Fibroblast of mammary gland (primary cell): Measurements from ENCODE around the gene PTPRS.

Source experiments
- DNase-seq: peaks from one replicate; pipeline ENCODE4 v3.0.0-alpha.2; 2010; ENCODE audit warnings: low read depth
- H3K4me3 ChIP-seq: 2 replicates; pipeline ENCODE4 v1.5.1; 2011; ENCODE audit warnings: low read depth, mild to moderate bottlenecking, low read length, moderate library complexity; ENCODE audit not compliant: control insufficient read depth
- TF ChIP-seq, protein P1 (sequence below): conservative IDR thresholded peaks from 2 replicates; pipeline ENCODE4 v1.5.1; 2011; ENCODE audit warnings: low read depth, low read length, inconsistent platforms; ENCODE audit not compliant: control insufficient read depth, insufficient read depth

The PTPRS gene

DNA sequence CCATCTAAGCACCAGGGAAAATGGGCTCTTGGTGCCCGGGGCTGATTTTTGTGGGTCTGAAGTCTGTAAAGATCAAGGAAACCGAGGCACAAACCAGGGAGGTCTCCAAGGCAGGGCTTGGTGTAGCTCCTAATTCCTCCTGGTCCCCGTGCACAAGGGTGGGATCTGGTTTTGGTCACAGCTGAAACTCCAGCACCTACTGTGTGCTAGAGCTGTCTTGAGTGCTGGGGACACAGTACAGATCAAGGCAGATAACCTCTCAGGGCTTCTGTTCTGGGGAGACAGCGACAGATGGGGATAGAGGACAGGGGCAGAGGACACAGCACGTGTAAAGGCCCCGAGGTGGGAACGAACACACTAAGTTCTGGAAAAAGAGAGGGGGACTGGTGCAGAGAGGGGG lies 37.4 kb downstream of the PTPRS start:
- TF ChIP-seq, protein P1, sequence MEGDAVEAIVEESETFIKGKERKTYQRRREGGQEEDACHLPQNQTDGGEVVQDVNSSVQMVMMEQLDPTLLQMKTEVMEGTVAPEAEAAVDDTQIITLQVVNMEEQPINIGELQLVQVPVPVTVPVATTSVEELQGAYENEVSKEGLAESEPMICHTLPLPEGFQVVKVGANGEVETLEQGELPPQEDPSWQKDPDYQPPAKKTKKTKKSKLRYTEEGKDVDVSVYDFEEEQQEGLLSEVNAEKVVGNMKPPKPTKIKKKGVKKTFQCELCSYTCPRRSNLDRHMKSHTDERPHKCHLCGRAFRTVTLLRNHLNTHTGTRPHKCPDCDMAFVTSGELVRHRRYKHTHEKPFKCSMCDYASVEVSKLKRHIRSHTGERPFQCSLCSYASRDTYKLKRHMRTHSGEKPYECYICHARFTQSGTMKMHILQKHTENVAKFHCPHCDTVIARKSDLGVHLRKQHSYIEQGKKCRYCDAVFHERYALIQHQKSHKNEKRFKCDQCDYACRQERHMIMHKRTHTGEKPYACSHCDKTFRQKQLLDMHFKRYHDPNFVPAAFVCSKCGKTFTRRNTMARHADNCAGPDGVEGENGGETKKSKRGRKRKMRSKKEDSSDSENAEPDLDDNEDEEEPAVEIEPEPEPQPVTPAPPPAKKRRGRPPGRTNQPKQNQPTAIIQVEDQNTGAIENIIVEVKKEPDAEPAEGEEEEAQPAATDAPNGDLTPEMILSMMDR, result no peak
- no peak for DNase-seq
- H3K4me3 ChIP-seq, result no peak overlapping the region

DNA sequence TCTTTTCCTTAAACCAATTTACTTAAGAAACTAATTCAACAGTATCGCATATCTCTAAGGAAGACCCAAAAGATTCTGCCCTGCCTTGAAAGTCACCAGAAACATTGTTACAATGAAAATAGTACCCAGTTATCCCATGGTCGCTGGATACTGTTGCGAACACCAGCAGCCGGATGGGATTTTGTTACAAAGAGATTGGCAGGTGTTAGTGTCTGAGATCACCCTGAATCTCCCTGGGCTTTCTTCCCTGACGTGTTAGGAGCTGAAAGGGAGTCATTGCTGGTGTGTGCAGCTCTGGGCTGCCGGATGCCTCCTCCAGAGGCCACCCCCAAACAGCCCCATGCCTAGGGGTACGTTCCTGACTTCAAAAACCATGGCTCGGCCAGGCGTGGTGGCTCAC lies 38.2 kb downstream of the PTPRS start:
- DNase-seq, result no peak
- no peak overlapping the region for H3K4me3 ChIP-seq
- TF ChIP-seq, protein P1, result no peak

DNA sequence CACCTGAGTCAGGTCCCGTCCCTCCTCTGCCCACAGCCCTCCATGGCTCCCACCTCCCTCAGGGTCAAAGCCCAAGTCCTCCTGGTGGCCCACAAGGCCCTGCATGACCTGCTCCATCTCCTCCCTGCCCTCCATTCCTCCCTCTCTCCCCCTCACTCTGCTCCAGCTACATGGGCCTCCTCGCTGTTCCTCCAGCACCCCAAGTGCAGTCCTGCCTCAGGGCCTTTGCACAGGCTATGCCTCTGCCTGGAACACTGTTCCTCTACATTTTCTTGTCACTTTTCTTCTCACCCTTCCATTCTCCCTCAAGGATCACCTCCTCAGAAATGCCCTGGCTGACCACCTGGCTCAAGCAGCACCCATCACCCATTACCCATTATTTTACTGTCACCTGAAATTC lies 41.5 kb downstream of the PTPRS start:
- TF ChIP-seq, protein P1, result no peak
- H3K4me3 ChIP-seq, result no peak overlapping the region
- DNase-seq, result no peak

DNA sequence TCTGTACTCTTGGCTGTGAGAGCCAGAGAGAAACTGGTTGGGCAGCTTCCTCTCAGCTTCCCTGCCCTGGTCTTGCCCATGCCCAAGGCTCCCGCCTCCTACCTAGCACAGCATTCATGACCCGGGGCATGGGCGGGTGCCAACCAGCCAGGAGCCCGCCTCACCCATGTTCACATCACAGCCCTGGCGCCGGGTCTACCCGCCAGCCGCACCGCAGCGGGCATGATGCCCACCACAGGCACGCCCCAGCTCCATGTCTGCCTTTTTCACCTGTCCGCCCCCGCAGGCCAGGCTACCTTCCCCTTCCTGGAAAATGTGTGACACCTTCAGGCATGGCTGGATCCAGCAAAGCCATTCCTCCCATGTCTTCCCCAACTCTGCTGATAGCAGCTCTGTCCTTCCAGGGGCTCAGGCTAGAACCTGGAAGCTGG lies 42.1 kb downstream of the PTPRS start:
- no peak overlapping the region for H3K4me3 ChIP-seq
- no peak for DNase-seq
- TF ChIP-seq, protein P1, result no peak

DNA sequence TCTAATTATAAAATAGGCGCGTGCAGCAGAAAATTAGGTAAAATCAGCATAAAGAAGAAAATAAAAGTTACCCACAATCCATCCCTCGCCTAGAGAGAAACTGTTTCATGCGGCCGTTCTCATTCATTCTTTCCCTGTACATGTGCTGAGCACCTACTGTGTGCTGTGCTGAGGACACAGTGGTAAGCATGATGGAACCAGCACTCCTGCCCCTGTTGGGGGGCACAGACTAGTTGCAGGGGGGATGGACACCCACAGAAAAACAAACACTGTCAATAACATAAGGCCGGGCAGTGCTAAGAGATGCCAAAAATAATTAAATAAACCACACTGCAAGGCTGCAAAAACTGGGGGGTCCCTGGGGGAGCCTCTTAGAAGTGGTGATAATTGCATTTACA lies 43.3 kb downstream of the PTPRS start:
- H3K4me3 ChIP-seq, result no peak overlapping the region
- TF ChIP-seq, protein P1, result no peak
- DNase-seq, result no peak

DNA sequence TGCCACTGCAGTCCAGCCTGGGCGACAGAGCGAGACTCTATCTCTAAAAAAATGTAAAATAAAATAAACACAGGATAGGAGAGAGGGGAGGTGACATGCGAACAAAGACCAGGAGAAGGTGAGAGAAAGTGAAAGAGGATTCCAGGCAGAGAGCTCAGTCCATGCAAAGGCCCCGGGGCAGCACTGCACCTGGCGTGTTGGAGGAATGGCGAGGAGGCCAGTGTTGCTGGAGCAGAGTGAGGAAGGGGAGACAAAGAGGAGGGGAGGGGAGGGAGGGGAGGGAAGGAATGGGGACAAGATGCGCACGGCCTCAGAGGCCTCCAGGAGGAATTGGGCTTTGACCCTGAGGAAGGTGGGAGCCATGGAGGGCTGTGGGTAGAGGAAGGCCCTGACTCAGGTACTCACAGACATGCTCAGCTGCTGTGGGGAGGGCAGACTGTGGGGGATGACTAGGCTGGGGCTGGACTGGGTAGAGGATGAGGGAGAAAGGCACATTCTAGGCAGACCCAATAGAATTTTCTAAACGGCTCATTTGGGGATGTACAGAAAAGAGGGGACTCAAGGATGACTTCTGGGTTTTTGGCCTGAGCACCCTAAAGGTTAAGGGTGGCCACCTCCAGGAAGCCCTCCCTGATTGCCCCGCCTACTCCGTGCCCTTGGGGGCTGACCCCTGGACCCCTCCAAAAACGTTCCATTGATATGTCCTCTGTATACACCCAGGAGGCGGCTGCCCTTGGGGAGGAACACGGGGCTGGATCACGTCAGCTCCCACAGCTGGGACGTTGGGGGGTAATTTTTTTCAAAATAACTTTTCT lies 43.9 kb downstream of the PTPRS start:
- no peak overlapping the region for H3K4me3 ChIP-seq
- DNase-seq, result no peak
- TF ChIP-seq, protein P1, result no peak
